Smooth muscle cell of the brain vasculature (primary cell): Measurements from ENCODE around the gene CFAP43.
"Not testable (repeated sequence)": the region's sequence is repeated elsewhere in the genome, so short reads cannot be mapped to it uniquely, and the experiment has no call there.

Source experiments
- DNase-seq: peaks from one replicate; pipeline ENCODE4 v3.0.0-alpha.2; 2012; ENCODE audit warnings: low read depth, low spot score

CFAP43 gene

DNA sequence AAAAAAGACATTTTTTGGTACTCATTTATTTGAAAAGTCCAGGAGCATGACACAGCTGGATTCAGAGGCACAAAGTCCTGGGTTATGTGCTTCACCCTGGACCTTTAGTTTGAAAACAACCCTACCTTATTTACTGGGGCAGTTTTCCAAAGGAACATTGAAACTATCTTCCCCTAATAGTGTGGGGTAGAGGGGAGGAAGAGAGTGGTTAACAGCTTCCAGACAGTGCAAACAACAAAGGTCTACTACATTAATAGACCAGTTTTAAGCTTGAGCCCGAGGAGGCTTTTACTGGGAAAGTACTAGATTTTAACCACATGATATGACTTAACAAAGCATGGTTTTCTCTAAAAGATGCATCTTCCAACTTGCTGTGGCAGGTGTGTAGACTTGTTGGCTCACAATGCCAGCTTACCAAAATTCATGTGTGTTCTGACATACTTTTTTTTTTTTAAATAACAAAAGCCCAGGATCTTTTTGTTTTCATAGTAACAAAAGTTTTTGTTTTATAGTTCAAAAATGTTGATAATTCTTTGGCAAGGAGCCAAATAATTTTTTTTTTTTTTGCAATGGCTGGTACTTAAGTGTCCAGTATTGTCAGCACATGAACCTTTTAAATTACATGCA lies 24.3 kb upstream of the CFAP43 start:
- no peak for DNase-seq

- DNase-seq = no peak
Measured at GRCh38 chr10:104255311-104255981, 23.3 kb upstream of the CFAP43 start.

DNA sequence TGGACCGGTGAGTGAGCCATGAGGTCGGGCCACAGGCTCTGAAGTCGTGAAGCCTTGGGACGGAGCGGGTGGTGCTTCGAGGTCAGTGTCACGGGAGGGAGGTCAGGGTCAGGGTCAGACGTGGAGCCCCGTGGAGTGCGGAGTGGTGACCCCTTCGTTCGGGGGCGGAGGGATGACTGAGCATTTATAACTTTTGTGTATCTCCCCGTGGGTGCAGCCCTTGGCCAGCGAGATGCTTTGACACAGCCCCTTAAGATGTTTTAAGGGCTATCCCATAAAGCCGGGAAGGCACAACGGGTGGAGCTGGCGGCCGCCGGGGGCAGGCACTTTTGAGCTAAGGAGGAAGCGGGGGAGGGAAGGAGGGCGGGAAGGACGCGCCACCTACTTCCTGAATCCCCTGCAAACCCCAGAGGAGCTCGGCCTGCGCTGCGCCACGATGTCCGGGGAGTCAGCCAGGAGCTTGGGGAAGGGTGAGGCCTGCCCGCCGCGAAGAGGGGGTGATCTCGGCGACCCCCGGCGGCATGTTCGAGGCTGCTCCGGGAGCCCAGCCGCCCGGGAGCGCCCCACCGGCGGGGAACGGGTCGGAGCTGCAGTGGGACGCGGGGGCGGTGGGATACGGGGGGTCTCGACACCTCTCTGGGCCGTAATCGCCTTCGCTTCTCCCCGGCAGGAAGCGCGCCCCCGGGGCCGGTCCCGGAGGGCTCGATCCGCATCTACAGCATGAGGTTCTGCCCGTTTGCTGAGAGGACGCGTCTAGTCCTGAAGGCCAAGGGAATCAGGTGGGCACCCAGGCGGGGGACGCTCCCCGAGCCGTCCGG lies 22.5 kb upstream of the CFAP43 start, which contains the start of gene GSTO1:
GSTO1 (plus strand) TSS at position 400 of the 818 bp plus-strand sequence; CDS start at position 437, 37 bp downstream.
- no peak for DNase-seq

DNA sequence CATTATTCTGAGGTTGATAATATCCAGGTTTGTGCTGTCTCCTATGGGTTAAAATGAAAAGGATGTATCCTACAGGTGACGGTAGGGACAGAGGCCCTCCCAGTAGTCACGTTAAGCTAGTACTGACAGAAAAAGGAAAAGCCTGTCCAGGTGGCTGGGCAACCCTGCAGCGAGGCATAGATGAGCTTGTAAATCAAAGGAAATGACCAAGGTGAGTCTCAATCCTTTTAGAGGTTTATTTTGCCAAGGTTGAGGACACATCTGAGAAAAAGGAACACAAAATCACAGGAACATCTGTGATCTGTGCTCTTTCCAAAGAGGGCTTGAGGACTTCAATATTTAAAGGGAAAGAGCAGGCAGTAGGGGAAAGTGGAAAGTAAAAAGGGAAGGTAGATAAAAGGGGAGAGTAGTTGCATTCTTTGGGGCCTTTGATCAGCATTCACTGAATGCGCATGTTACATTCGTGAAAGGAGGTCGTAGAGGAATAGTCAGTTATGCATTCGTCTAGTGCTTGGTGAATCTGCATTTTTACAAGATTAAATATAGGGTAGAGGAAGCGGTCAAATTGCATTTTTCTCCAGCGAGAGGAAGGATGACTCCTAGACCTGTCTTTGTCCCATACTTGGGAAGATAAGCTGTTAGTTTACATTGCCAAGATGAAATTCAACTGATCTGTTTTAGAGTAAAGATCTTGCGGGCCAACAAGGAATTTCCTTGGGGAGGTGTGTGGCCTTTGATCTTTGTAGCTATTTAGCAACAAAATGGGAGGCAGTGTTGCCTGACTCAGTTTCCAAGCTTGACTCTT lies 21.6 kb upstream of the CFAP43 start:
- DNase-seq = no peak

DNA sequence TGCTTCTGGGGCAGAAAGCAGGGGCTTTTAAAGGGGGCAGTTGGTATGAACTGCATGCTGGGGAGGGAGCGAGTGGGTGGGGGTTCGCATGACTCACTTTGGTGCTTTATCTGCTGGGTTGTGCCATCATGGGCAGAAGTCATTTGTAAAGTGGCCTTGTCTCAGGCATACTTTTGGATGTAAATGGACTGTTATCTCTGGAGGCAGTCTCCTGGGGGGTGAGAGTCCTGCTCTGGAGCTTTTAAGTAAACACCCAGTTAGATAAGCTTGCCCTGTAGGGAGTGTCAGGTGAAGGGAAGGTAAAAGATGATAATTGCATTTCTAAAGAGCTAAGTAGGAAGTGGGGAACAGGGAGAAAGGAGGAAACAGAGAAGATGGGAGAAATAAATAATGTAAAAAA lies 20.9 kb upstream of the CFAP43 start:
- DNase-seq = no peak

- no peak for DNase-seq
Measured at GRCh38 chr10:104252368-104252767, 20.2 kb upstream of the CFAP43 start.

DNA sequence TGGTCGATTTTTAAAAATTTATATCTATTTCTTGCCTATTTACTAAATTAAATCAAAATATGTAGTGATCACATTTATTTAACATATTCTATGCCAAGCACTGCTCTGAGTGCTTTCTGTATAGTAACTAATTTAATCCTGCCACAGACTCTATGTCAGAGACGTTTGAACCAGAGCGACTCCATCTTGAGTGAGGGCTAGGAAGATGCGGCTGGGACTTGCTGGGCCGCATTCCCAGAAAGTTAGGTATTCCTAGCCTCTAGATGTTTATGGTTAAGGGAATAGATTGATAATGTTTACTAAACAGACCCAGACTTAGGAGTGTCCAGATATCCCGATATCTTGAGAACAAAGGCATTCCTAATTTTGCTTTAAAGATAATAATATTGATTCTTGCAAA lies 19.3 kb upstream of the CFAP43 start:
- no peak for DNase-seq

DNA sequence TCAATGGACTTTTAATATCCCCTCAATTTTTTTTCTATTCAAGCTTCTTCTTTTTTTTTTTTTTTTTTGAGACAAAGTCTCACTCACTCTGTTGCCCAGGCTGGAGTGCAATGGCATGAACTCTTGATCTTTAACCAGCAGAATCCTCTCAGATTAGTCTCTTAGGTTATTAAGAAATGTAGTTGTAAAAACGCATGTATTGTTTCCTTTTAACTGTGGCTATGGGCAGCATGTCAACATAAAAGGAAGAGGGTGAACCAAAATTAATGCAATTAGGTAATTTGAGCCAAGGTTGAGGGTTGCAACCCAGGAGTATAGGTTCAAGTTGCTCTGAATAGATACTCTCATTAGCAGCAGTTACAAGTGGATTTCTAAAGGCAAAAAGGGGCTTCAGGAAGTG lies 18.2 kb upstream of the CFAP43 start:
- DNase-seq = no peak

DNA sequence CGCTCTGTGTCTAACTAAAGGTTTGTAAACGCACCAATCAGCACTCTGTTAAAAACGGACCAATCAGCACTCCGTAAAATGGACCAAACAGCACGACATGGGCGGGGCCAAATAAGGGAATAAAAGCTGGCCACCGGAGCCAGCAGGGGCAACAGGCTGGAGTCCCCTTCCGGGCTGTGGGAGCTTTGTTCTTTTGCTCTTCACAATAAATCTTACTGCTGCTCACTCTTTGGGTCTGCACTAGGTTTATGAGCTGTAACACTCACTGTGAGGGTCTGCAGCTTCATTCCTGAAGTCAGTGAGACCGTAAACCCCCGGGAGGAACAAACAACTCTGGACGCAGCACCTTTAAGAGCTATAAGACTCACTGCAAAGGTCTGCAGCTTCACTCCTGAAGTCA lies 16.8 kb upstream of the CFAP43 start:
- not testable (repeated sequence) for DNase-seq

DNA sequence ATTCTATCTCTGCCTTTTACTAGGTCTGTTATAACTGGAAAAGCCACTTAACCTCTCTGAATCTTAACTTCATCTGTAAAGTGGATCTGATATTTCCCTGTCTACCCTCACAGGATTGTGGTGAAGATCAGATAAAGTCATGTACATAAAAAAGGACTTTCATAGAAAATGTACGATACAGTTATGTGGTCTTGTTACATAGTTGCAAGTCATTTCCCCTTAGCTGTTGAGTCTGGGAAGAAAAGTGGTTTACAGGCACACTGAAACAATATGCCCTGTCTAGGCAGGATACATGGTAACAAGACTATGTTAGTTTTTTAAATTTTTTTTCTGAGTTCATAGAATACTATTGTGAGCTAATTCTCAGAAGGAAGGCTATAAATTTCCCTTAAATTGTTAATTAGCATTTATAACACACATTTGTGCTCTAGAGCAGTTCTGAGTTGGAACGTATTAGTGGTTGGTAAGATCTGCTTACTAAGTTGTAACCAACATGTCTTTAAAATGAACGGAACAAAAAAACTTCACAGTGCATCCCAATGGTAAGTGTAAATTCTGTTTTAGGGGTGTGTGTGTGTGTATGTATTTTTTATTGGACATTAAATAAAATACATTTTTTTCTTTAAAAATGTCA lies 15.5 kb upstream of the CFAP43 start:
- DNase-seq = no peak

DNA sequence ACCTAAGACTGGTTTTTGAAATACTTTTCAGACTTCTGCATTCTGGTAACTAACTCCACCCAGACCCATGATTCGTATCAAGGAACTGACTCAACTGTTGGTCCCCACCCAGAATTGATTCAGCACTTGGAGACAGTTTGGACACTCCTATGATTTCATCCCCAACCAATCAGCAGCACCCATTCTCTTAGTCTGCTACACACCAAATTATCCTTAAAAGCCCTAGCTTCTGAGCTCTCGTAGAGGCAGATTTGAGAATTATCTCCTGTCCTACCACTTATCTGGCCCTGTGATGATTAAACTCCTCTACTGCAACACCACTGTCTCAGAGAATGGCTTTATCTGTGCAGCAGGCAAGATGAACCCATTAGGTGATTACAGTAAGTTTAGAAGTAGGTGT lies 14.8 kb upstream of the CFAP43 start:
- no peak for DNase-seq

- DNase-seq = no peak
Measured at GRCh38 chr10:104245066-104245632, 13.0 kb upstream of the CFAP43 start.

DNA sequence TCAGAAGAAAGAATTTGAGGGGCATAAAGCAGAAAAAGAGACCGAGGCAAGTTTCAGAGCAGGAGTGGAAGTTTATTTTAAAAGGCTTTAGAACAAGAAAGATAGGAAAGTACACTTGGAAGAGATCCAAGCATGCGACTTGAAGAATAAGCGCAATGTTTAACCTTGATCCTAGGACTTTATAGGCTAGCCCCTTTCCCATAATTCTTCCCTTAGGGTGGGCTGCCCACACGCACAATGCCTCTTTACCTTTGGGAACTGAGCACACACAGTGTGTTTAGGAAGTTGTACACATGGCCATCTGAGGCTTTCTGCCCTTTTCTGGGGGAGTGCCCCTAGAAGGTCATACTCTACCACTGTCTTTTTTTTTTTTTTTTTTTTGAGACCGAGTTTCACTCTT lies 11.3 kb upstream of the CFAP43 start:
- no peak for DNase-seq

DNA sequence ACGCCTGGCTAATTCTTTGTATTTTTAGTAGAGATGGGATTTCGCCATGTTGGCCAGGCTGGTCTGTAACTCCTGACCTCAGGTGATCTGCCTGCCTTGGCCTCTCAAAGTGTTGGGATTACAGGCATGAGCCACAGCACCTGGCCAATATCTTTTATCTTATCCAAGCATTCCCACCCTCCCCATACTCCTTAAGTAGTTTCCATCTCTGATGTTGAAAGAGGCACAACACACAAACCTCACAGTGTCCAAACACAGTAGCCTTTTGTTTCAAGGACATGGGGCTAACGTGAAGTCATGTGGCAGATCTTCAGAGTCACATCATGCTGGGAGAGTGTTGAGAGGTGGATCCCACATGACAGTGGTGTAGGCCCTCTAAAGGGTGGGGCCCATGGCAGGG lies 10.8 kb upstream of the CFAP43 start:
- not testable (repeated sequence) for DNase-seq

GRCh38 chr10:104242545-104242944 lies 10.4 kb upstream of the CFAP43 start:
- no peak for DNase-seq

DNA sequence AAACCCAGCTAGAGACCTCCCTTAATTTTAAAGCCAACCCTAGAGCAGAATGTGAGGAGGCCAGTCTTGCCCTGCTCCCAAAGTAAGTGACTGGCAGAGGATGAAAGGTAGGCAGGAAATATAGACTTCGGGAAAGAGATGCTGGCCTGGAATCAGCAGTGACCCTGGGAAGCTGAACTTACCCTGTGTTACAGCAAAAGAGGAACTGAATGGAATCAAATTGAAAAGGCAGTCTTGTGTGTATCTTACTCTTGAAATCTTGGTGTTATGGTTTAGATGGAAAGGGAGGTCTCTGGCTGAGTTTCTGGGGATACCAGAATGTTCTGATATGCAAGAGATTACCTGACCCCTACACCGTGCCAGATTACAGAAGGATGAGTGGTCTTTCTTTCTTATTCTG lies 7.9 kb upstream of the CFAP43 start:
- DNase-seq = no peak

DNA sequence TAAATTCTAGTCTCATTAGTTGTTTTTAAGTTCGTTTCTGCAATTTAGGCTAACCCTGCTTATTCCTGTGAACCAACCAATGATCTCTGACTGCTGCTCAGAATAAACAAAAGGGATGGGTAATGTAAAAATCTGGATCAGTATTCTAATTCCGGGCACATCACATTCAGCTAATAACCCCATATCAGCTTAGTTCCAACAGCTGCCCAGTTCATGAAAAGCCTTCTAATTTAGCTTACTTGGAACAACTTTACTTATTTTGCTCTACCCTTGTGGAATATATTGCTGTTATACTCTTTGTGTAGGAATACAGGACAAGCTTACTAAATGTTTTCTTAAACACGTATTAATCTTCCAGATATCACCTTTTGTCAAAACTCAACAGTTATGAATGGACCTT lies 3.6 kb upstream of the CFAP43 start:
- no peak for DNase-seq

DNA sequence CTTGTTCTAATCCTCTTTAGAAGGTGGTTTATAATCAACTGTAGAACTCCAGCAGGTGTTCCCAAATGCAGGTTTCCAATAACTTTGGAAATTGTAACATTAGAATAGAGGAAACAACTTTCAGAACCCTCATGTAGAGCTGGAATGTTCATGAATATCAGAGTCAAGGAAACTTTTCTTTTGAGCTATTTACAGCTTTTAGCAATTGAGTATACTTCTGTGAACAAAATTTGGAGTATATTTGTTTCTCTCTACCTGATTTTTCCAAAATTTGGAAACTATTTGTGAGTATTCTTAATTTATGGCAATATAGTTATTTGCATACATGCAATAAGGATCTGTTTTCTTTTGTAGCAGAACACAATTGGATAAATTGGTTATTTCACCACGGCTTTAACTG lies 2.8 kb upstream of the CFAP43 start:
- no peak for DNase-seq

DNA sequence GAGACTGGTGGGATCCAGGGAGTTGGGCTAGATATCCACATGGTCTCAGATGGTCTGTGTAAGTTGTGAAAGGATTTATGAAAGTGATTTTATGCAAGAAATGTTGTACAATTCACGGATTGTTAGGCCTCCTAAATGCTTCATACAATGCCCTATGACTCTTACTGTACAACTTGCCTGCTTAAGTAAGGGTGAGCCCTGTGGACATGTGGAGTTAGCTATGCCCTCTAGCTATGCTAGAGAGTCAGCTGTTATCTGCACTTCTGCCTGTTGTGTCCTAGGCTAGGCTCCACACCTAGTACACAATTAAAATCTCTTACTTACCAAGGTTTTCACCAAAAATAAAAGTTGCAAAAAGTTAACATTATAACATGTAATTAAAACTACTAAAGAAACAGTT lies 1.7 kb upstream of the CFAP43 start:
- DNase-seq = no peak

DNA sequence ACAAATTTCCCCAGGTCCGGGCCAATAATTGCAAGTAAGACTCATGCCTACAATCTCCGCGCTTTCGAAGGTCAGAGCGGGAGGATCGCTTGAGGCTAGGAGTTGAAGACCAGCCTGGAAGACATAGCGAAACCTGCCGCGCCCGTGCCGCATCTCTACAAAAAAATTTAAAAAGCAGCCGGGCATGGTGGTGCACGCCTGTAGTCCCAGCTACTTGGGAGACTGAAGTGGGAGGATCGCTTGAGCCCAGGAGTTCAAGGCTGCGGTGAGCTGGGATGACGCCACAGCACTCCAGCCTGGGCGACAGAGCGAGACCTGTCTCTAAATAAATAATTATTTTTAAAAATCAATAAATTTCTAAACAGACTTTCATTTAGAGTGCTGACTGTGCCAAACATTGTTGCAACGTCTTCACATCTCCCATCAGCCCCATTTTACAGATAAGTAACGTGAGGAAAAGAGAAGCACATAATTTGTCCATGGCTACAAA lies 494 bp upstream of the CFAP43 start:
- no peak for DNase-seq

GRCh38 chr10:104230490-104230889 lies 1.7 kb downstream of the CFAP43 start:
- no peak for DNase-seq
